GM12891 (cell line): ENCODE data around the gene RUBCN.

Experiments used
- PAX5 ChIP-seq: IDR thresholded peaks from 2 replicates; pipeline ENCODE4 v1.6.1; 2011; ENCODE audit warnings: low read length, moderate library complexity, mild to moderate bottlenecking; ENCODE audit not compliant: insufficient read depth, severe bottlenecking
- POLR2A ChIP-seq: IDR thresholded peaks from 2 replicates; pipeline ENCODE4 v1.6.1; 2011; ENCODE audit warnings: low read depth, low read length, control low read depth
- POLR2AphosphoS5 ChIP-seq: IDR thresholded peaks from 2 replicates; pipeline ENCODE4 v1.6.1; 2011; ENCODE audit warnings: low read depth, low read length, control low read depth
- POU2F2 ChIP-seq: IDR thresholded peaks from 2 replicates; pipeline ENCODE4 v1.6.1; 2011; ENCODE audit warnings: low read depth, mild to moderate bottlenecking, control low read depth, low read length, moderate library complexity
- SPI1 ChIP-seq: IDR thresholded peaks from 2 replicates; pipeline ENCODE4 v1.6.1; 2011; ENCODE audit warnings: low read depth, low read length, control low read depth
- TAF1 ChIP-seq: IDR thresholded peaks from 2 replicates; pipeline ENCODE4 v1.6.1; 2011; ENCODE audit warnings: low read depth, low read length, control low read depth

GRCh38 chr3:197730200-197730599 is 6.5 kb downstream of the RUBCN start:
- no peak for TF ChIP-seq TAF1
- no peak for TF ChIP-seq POLR2AphosphoS5
- TF ChIP-seq POLR2A = no peak
- no peak for TF ChIP-seq POU2F2
- no peak for TF ChIP-seq SPI1
- no peak for TF ChIP-seq PAX5
